Stimulated activated naive CD8-positive, alpha-beta T cell treated with anti-CD3 and anti-CD28 coated beads, Interleukin-15, Interleukin-2, amounts not matched to agents 100 ng/mL and 50 ng/mL, for 24 hours (primary cell): ENCODE results near the gene COL6A2.
"Not testable (repeated sequence)": the region's sequence is repeated elsewhere in the genome, so short reads cannot be mapped to it uniquely, and the experiment has no call there.

Experiments
- H3K27ac Mint-ChIP-seq: one replicate; pipeline ENCODE4 v1.8.0; 2021; ENCODE audit warnings: mild to moderate bottlenecking, mixed read lengths
- H3K27me3 Mint-ChIP-seq: one replicate; pipeline ENCODE4 v1.8.0; 2021; ENCODE audit warnings: mixed read lengths
- H3K36me3 Mint-ChIP-seq: one replicate; pipeline ENCODE4 v1.8.0; 2021; ENCODE audit warnings: low read depth, mixed read lengths
- H3K4me1 Mint-ChIP-seq: one replicate; pipeline ENCODE4 v1.8.0; 2021; ENCODE audit warnings: low read depth, mixed read lengths
- H3K4me3 Mint-ChIP-seq: one replicate; pipeline ENCODE4 v1.8.0; 2021; ENCODE audit warnings: mild to moderate bottlenecking, mixed read lengths
- H3K9me3 Mint-ChIP-seq: one replicate; pipeline ENCODE4 v1.8.0; 2021; ENCODE audit warnings: mixed read lengths

The COL6A2 gene

DNA sequence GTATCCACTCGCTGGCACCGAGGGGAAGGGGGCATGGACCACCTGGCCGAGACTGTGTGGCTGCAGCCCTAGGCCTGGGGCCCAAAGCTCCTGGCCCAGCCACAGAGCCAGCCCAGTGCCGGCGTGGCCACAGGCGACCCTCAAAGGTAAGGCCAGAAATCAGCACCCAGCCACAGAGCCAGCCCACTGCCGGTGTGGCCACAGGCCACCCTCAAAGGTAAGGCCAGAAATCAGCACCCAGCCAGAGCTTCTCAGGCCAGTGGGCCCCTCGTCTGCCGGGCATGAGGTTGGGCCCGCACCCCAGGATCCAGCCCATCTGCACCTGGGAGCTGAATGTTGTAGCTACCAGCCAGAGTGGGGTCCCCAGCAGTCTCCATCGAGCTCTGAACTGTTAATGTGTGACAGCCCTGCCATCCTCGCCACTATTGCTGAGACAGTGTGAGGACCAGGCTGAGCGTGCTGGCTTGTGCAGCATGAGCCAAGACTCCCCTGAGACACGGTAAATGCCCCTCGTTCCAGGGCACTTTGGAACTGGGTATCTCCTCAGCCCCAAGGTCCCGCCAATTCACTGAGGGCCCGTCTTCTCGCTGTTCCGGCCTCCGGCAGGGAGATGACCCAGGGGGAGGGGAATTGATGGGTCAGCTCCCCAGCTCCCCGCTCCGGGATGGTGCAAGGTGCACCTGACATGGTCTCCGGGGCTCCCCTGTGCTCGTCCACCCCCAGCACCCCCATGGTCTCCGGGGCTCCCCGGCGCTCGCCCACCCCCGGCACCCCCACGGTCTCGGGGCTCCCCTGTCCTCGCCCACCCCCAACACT lies 62.1 kb downstream of the COL6A2 start:
- Mint-ChIP-seq H3K27ac (no peak overlapping the region), H3K36me3 (no peaks in the 10 kb centered on the region), H3K4me1 (no peaks in the 10 kb centered on the region), H3K4me3 (no peak overlapping the region), H3K9me3 (no peaks in the 10 kb centered on the region), H3K27me3 (peaks cover 11% of the 10 kb centered on the region)

DNA sequence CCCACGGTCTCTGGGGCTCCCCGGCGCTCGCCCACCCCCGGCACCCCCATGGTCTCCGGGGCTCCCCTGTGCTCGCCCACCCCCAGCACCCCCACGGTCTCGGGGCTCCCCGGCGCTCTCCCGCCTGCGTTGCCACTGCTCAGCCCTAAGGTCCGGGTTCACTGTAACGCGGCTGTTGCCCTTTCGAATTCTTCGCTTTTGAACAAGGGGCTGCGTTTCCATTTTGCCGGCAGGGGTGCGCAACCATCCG lies 62.7 kb downstream of the COL6A2 start:
- H3K4me3 Mint-ChIP-seq, result no peak overlapping the region
- peaks cover 11% of the 10 kb centered on the region for H3K27me3 Mint-ChIP-seq
- no peaks in the 10 kb centered on the region for H3K9me3 Mint-ChIP-seq
- H3K4me1 Mint-ChIP-seq, result no peaks in the 10 kb centered on the region
- H3K27ac Mint-ChIP-seq, result no peak overlapping the region
- no peaks in the 10 kb centered on the region for H3K36me3 Mint-ChIP-seq

DNA sequence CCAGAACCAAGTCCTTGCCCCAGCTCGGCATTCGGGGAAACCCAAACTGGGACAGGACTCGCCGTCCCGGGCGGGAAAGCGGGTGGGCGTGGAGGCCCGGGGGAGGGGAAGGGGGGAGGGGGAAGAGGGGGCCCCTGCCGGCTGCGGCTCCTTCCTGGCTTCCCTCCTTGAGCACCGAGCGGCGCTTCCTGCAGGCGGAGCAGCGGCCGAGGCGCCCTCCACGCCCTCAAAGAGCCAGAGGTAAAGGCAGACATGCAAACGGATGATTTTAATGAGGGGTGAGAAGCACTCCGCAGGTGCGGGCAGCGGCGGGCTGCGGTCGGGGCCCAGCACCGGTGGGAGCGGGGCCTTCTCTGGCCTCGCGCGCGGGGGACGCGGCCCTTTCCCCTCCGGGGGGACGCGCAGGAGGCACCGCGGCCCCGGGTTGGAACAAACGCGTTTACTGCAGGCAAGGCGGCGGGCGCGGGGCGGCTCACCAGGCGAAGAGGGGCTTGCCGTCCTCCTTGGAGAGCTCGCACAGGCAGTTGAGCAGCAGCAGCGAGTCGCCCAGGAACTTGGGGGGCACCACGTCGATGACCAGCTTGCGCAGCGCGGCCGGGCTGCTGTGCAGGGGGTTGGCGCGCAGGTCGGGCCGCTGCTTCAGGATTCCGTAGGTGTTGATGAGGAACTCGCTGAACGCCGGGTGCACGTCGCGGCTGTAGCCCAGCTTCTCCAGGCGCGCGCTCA lies 63.2 kb downstream of the COL6A2 start:
- no peak overlapping the region for H3K4me3 Mint-ChIP-seq
- H3K27me3 Mint-ChIP-seq, result peaks cover 11% of the 10 kb centered on the region

DNA sequence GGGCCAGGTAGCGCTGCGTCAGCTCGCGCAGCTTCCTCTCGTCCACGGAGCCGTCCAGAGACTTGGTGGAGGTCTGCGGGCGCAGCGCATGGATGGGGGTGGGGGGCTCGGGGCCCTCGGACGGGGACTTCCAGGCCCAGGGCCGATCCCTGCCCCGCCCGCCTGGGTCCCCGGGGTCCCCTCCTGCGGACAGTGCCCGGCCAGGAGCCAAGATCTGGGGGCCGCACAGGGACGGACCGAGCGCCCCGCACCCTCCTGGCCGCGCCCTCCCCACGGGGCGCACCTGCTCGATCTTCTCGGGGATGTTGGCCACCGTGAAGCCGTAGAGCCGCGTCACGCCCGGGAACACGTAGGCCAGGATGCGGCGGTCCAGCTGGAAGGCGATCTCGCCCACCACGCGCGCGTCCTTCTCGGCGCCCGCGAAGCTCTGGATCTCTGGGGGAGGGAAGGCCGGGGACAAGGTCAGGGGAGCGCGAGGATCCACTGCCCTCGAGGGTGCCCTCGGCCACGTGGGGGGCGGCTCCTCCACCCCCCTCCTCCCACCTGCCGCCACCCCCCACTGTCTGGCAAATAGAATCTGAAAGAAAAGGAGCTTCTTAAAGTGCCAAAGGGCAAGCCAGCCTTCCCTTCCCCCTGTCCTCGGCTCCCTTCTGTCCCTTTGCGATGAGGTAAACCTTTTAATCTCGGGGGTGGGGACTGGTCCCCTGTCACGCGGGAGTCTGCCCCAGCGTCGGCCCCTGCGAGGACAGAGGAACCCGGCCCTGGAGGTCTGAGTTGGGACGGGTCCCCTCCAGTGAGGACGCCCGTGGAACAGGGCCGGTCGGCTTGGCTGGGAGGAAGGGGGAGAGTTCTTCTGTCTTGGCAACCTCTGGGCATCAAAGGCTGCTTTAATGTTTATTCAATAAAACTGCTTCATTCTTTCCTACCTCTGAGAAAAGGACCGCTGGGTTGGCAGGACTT lies 64.0 kb downstream of the COL6A2 start:
- Mint-ChIP-seq H3K9me3 (no peaks in the 10 kb centered on the region), H3K36me3 (peaks cover 3% of the 10 kb centered on the region), H3K4me3 (no peak overlapping the region), H3K27ac (no peak overlapping the region), H3K4me1 (no peaks in the 10 kb centered on the region), H3K27me3 (peaks cover 11% of the 10 kb centered on the region)

More for the DNA sequence above, 63.2 kb downstream of the COL6A2 start:
- Mint-ChIP-seq H3K4me1 (no peaks in the 10 kb centered on the region), H3K27ac (no peak overlapping the region), H3K36me3 (peaks cover 3% of the 10 kb centered on the region), H3K9me3 (no peaks in the 10 kb centered on the region)

DNA sequence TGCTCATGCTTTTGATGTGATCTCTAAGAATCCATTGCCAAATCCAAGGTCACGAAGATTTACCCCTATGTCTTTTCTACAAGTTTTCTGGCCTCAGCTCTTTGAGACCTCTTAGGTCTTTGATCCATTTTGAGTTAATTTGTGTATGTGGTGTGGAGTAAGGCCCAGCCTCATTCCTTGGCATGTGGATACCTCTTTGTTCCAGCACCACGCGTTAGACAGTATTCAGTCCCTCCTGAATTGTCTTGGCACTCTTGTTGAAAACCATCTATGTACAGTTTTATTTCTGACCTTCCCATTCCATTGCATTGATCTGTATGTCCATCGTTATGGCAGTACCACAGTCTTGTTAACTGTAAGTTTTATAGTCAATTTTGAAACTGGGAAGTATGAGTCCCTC lies 65.5 kb downstream of the COL6A2 start:
- peaks cover 11% of the 10 kb centered on the region for H3K27me3 Mint-ChIP-seq

DNA sequence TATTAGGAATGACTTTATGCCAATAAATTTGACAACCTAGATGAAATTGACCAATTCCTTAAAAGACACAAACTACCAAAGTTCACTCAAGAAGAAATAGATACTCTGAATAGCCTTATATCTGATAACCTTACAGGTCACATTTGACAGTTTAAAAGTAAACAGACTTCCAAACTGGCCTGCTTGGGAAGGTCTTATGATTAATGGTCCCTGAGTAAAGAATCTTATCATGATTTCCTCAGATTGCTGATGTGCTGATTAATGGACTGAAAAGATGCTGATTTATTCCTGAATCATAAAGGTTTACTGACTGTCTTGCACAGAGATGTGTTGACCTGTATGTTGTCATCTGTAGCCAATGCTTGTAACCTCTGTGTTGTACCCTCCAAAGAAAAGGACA lies 67.2 kb downstream of the COL6A2 start:
- Mint-ChIP-seq H3K27ac (no peak overlapping the region), H3K27me3 (peaks cover 11% of the 10 kb centered on the region), H3K36me3 (peaks cover 3% of the 10 kb centered on the region), H3K9me3 (no peaks in the 10 kb centered on the region), H3K4me1 (no peaks in the 10 kb centered on the region), H3K4me3 (no peak overlapping the region)

More for the DNA sequence above, 65.5 kb downstream of the COL6A2 start:
- Mint-ChIP-seq H3K36me3 (peaks cover 3% of the 10 kb centered on the region), H3K4me1 (no peaks in the 10 kb centered on the region), H3K9me3 (no peaks in the 10 kb centered on the region), H3K27ac (no peak overlapping the region), H3K4me3 (no peak overlapping the region)

DNA sequence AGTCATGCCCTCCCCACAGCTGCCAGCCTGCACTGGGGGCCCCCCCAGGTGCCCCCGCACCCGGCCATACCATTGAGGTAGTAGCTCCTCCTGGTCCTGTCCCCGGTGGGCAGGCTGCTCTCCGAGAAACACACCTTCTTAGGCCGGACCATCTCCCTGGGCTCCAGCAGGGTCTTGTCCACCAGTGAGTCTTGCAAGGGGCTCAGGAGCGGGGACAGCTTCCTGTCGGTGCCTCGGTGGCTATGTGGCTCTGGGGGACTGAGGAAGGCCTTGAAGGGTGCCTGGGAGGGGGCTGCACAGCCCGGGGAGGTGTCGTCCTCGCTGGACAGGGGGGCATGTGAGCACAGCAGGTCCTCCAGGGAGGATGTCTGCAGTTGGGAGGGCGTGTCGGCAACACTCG lies 70.3 kb downstream of the COL6A2 start:
- Mint-ChIP-seq H3K27ac (no peak overlapping the region), H3K4me1 (no peaks in the 10 kb centered on the region), H3K36me3 (peaks cover 3% of the 10 kb centered on the region), H3K4me3 (no peak overlapping the region), H3K9me3 (no peaks in the 10 kb centered on the region), H3K27me3 (peaks cover 3% of the 10 kb centered on the region)

DNA sequence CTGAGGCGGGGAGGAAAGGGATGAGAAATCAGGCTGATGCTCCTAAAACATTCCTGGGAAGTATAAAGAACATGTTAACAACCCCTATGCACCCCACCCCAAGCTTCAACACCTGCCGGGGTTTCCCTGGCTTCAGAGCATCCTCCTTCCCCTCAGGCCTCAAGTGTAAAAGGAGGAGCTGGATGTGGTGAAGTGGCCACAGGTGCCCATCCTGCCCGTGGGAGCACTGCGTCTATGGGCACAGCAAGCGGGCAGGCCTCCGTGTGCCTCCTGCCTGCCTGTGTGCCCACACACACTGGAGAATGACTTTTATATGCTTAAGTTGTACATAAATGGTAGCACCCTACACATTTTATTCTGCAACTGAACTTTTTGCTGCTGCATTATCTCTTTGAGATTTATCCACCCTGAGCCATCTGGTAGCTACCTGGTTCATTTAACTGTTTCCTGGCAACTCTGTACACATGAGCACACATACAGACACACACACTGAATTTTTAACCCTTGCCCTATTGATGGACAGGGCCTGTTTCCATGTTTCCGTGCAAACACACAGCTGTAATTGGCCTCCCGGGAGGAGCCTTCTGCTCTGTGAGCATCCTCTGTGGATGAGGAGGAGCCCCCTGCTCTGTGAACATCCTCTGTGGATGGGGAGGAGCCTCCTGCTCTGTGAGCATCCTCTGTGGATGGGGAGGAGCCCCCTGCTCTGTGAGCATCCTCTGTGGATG lies 70.9 kb downstream of the COL6A2 start:
- Mint-ChIP-seq H3K27ac (no peak overlapping the region), H3K36me3 (peaks cover 3% of the 10 kb centered on the region), H3K4me3 (no peak overlapping the region), H3K27me3 (no peaks in the 10 kb centered on the region), H3K9me3 (no peaks in the 10 kb centered on the region), H3K4me1 (no peaks in the 10 kb centered on the region)

DNA sequence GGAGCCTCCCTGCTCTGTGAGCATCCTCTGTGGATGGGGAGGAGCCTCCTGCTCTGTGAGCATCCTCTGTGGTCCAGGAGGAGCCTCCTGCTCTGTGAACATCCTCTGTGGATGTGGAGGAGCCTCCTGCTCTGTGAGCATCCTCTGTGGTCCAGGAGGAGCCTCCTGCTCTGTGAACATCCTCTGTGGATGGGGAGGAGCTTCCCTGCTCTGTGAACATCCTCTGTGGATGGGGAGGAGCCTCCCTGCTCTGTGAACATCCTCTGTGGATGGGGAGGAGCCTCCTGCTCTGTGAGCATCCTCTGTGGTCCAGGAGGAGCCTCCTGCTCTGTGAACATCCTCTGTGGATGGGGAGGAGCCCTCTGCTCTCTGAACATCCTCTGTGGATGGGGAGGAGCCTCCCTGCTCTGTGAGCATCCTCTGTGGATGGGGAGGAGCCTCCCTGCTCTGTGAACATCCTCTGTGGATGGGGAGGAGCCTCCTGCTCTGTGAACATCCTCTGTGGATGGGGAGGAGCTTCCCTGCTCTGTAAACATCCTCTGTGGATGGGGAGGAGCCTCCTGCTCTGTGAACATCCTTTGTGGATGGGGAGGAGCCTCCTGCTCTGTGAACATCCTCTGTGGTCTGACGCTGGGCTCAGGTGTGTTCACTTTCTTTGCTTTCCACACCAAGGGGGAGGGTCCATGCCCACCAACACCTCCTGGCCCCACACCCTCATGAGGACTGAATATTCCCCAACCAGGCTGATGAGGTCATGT lies 72.7 kb downstream of the COL6A2 start:
- not testable (repeated sequence) for H3K27me3 Mint-ChIP-seq, H3K4me3 Mint-ChIP-seq, H3K36me3 Mint-ChIP-seq, H3K4me1 Mint-ChIP-seq
- Mint-ChIP-seq H3K9me3 (peaks cover 15% of the 10 kb centered on the region), H3K27ac (peak overlapping the region; percentile 62)

DNA sequence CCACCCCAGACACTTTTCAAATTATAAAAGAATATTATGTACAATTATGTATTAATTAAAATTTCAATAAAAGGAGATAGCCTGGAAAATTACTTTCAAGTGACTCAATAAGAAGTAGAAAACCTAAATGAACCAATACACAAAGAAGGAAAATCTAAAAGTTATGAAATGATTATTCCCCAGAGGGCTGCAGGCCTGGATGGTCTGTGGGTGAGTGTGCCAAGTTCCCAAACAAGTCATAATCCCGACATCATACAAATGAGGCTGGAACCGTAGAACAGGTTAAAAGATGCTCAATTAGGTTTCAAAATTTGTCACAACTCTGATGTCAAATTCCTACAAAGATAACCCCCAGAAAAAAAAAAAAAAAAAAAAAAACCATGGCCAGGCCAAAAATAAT lies 73.7 kb downstream of the COL6A2 start:
- peaks cover 20% of the 10 kb centered on the region for H3K9me3 Mint-ChIP-seq
- H3K36me3 Mint-ChIP-seq, result no peaks in the 10 kb centered on the region
- no peaks in the 10 kb centered on the region for H3K4me1 Mint-ChIP-seq
- H3K27me3 Mint-ChIP-seq, result peaks cover 18% of the 10 kb centered on the region
- no peak overlapping the region for H3K27ac Mint-ChIP-seq
- no peak overlapping the region for H3K4me3 Mint-ChIP-seq

DNA sequence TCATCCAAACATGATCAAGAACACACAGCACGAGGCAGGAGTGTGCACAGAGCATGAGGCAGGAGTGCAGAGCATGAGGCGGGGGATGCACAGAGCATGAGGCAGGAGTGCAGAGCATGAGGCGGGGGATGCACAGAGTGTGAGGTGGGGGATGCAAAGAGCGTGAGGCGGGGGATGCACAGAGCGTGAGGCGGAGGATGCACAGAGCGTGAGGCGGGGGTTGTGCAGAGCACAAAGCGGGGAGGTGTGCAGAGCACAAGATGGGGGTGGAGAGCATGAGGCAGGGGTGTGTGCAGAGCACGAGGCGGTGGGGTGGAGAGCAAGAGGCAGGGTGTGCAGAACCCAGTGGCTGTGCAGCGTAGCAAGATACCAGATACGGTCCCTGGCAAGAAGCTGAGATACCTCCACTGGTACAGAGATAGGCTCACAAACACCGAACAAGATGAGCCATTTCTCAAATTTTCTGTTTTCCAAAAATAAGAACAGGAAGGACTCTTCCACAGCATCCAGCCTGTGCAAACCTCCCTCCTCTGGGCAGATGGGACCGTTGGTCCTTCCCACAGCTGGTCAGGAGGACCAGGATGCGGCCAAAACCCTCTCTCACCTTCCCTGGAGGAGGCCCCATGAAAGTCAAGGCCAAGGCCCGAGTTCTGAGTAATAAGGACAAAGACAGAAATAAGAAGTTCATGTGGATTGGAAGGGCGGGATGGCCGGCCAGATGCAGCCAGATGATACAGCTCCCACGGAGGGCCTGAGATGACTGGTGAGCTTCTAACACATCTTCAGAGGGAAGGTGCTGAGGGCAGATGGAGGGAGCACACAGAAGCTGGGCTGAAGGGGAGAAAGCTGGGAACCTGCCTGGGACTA lies 74.3 kb downstream of the COL6A2 start:
- H3K36me3 Mint-ChIP-seq, result no peaks in the 10 kb centered on the region
- no peak overlapping the region for H3K4me3 Mint-ChIP-seq
- H3K9me3 Mint-ChIP-seq, result peaks cover 20% of the 10 kb centered on the region
- no peaks in the 10 kb centered on the region for H3K4me1 Mint-ChIP-seq
- no peak overlapping the region for H3K27ac Mint-ChIP-seq
- peaks cover 18% of the 10 kb centered on the region for H3K27me3 Mint-ChIP-seq

DNA sequence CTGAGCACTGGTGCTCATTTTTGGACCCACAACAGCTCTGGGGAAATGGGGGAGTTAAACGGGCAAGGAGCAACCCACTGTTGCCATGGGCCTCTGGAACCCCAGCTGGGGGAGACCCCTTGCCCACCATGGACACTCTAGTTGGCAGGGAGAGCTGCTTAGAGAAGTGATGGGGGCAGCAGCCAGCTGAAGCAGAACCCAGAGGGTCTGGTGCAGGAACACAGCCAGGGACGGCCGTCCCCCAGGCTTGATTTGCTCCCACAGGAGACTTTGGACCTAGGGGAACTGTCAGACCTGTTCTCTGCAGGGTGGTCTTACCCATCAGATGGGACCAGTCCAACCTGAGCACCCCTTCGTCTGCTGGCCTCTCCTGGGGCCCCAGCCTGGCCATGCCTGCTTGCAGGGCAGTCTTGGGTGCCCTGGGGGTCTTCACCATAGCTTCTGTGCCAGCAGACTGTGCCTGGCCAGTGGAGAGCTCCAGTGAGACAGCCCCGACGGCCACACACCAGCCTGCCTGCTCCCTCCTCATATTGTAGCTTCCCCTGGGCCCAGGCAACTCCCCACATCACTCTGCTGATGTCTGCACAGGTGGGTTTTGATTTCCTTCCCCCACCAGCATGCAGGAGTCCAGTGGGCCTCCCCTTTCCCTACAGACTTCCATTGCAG lies 75.1 kb downstream of the COL6A2 start:
- H3K4me1 Mint-ChIP-seq, result no peaks in the 10 kb centered on the region
- no peak overlapping the region for H3K27ac Mint-ChIP-seq
- H3K9me3 Mint-ChIP-seq, result peaks cover 24% of the 10 kb centered on the region
- no peaks in the 10 kb centered on the region for H3K36me3 Mint-ChIP-seq
- H3K27me3 Mint-ChIP-seq, result peaks cover 18% of the 10 kb centered on the region
- no peak overlapping the region for H3K4me3 Mint-ChIP-seq

DNA sequence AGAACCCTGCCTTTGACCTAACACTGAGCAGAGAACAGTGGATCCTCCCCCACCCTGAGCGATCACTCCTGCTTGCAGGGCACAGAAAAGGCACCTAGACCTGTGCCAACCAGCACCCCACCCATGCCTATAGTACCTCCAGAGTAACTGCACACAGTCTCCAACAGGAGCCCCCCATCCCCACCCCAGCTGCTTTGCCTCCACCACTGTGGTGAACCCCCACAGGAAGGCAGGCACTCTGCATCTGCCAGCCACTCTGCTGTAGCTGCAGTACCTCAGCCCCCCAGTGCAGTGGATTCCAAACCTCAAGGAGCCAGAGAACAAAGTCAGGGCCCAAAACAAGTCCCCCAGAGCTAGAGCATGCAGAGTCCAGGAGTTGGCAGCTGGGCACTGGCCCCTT lies 75.7 kb downstream of the COL6A2 start:
- no peak overlapping the region for H3K27ac Mint-ChIP-seq
- no peak overlapping the region for H3K4me3 Mint-ChIP-seq
- H3K9me3 Mint-ChIP-seq, result peaks cover 24% of the 10 kb centered on the region
- H3K36me3 Mint-ChIP-seq, result no peaks in the 10 kb centered on the region
- H3K27me3 Mint-ChIP-seq, result peaks cover 18% of the 10 kb centered on the region
- H3K4me1 Mint-ChIP-seq, result no peaks in the 10 kb centered on the region
